ENCODE data around the gene DCTD.

Gene DCTD

GRCh38 chr4:182869697-182870096, 47.5 kb downstream of the DCTD start:
- DNase-seq (ENCODE audit: low spot score) = no peak

DNA sequence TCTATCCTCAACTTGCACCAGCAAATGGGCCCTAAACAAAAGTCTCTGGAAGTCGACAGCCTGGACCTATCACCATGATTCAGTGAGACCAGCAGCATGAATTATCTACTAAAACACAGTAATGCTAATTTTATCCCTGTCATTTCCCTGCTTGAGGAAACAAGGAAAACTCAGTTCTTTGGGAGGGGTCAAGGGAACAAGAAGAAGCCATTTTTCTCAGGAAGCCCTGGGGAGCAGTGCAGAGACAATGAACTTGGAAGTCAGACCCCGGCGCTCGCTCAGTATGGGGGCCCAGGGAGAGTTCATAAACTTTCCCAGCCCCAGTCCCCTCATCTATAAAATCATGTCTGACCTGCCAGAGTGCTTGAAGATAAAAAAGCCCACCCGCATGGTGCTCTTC, 50.4 kb downstream of the DCTD start:
- DNase-seq (ENCODE audit: low spot score) = no peak

GRCh38 chr4:182863501-182863900, 53.7 kb downstream of the DCTD start:
- no peak for DNase-seq (ENCODE audit: low spot score)

DNA sequence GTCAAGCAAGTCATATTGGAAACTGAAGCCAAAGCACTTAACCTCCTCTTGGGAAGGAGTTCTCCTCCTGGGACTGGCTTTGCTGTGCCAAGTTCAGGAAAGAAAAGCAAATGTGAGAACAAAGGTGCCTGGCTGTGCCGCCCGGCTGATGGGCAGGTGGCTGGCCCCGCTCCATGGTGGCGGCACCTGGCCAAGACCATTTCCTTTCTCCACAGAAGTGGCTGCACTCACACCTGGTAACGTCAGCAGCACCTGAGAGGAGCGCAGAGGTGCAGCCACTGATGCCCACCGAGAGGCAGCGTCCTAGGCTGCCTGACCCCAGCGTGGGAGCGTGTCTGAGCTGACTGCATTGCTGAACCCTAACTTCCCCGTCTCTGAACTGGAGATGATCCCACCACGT, 54.3 kb downstream of the DCTD start:
- no peak for DNase-seq (ENCODE audit: low spot score)

- DNase-seq (ENCODE audit: low spot score) = no peak
These were observed 54.9 kb downstream of the DCTD start for GRCh38 chr4:182862141-182862875.

DNA sequence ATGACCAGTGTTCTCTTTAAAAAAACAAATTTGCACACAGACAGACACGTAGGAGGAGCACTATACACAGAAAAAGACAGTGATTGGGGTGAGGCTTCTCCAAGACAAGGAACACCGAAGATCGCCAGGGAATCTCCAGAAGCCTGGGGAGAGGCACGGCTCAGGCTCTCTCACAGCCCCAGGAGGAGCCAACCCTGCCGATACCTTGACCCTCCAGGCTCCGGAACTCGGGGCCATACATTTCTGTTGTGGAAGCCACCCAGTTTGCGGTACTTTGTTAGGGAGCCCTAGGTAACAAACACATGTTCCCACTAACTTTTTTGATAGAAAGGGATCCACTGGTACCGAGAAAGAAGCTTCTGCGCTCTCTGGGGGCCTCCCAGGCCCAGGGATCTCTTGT, 55.8 kb downstream of the DCTD start:
- DNase-seq (ENCODE audit: low spot score) = no peak

DNA sequence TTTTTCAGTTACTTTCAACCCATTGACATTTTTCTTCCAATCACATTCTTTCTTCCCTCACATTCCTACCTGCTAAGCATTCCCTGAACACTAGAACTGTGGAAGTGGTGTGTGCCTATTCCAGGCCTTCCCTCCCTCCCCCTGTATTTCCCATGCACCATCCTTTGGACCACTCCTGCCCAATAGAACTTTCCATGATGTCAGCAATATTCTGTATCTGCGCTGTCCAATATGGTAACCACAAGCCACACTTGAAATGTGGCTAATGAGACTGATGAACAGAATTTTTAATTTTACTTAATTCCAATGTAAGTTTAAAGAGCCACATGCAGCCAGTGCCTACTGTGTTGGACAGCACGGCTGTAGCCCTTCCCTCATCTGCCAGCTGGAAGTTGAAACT, 57.5 kb downstream of the DCTD start:
- DNase-seq (ENCODE audit: low spot score) = no peak

DNA sequence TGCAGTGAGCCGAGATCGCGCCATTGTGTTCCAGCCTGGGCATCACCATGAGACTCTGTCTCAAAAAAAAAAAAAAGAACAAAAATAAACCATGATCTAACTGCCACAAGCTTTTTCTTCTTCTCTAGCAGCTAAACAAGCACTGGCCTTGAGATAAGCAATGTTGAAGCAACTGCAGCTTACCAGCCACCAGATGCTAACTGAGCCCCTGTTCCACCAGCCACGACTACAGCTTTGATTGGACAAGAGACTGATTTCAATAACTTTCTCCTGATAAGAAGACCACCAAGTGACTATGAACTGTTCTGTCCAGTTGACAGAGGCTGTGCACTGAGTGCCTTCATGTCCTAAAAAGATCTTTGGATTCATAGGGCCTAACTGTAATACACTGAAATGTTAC, 58.5 kb downstream of the DCTD start:
- DNase-seq (ENCODE audit: low spot score) = no peak

DNA sequence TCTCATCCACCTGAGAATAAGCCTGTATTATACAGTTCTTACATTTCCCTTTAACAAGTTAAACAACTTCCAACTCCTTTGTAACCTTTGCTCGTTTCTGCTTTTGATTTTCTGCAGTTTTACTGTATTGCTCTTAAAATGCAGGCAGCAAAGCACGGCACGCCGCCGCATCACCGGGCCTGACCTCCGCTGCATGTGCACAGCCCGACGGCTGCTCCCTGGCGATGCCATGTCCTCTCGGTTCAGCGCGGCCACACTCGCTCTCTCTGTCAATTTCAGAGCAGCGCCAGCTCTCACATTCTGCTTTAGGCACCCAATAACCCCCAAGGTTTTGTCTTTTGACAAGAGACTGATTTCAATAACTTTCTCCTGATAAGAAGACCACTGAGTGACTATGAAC, 60.3 kb downstream of the DCTD start:
- DNase-seq (ENCODE audit: low spot score) = no peak

DNA sequence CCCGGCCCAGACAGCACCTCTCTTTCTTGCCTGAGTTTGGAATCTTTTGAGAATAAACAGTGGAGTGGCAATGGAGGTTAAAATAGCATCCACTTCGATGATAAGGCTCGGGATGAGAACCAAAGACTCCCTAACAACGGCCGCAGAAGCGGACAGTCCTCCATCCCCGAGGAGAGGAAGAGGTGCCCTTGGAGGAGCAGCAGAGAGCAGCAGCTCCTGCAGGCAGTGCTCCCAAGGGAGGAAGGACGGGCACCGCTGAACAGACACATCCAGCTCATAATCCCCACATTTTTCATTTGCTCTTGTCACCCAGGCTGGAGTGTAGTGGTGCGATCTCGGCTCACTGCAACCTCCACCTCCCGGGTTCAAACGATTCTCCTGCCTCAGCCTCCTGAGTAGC, 61.3 kb downstream of the DCTD start:
- no peak for DNase-seq (ENCODE audit: low spot score)

- no peak for DNase-seq (ENCODE audit: low spot score)
These were observed 61.9 kb downstream of the DCTD start for GRCh38 chr4:182855312-182855711.

DNA sequence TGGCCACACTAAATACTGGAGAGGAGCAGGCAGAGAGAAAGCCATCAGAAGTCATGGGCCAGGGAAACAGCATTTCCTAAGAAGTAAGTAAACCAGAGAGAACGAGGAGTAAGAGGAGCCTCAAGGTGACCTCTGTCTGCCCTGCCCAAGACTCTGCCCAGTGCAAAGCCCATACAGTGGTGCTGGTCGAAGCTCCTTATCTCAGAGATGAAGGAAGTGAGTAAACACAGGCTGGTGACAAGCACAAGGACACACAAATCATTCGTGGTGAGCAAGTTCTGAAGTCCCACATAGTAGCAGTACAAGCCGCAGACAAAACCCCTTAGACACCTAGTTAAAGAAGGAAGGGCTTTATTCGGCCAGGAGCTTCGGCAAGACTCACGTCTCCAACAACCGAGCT, 62.7 kb downstream of the DCTD start:
- no peak for DNase-seq (ENCODE audit: low spot score)

GRCh38 chr4:182853731-182854330, 63.4 kb downstream of the DCTD start:
- DNase-seq (ENCODE audit: low spot score) = no peak

DNA sequence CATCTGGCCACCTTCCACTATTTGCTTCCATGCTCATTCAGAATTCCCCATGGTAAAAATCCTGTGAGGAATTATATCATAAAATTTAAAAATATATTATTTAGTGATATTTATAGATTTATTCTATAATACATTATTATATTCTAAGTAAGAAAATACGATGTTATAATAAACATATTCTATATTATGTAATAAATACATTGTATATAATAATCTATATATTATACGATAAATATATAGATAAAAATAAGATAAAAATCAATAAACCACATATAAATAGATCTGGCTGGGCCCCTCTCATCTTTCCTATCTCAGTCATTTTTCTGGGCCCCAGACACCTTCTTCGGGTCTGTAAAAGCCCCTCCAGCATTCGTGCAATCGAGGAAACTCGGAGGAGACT, 68.5 kb downstream of the DCTD start:
- DNase-seq (ENCODE audit: low spot score) = no peak

GRCh38 chr4:182847576-182848450, 69.4 kb downstream of the DCTD start:
- no peak for DNase-seq (ENCODE audit: low spot score)

- no peak for DNase-seq (ENCODE audit: low spot score)
These were observed 71.2 kb downstream of the DCTD start for GRCh38 chr4:182846036-182846435.

DNA sequence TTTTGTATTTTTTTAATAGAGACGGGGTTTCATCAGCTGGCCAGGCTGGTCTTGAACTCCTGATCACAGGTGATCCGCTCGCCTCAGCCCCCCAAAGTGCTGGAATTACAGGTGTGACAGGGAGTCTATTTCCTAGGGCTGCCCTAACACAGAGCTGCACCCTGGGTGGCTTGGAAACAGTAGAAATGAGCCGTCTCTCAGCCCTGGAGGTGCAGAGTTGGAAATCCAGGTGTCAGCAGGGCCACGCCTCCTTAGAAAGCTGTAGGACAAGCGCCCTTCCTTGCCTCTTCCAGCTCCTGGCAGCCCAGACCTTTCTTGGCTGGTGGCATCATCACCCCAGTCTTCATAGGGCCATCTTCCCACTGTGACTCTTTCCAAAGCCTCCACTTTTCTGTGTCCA, 71.6 kb downstream of the DCTD start:
- no peak for DNase-seq (ENCODE audit: low spot score)

GRCh38 chr4:182843808-182844325, 73.3 kb downstream of the DCTD start:
- DNase-seq (ENCODE audit: low spot score) = no peak

GRCh38 chr4:182842759-182843390, 74.3 kb downstream of the DCTD start:
- DNase-seq (ENCODE audit: low spot score) = no peak

DNA sequence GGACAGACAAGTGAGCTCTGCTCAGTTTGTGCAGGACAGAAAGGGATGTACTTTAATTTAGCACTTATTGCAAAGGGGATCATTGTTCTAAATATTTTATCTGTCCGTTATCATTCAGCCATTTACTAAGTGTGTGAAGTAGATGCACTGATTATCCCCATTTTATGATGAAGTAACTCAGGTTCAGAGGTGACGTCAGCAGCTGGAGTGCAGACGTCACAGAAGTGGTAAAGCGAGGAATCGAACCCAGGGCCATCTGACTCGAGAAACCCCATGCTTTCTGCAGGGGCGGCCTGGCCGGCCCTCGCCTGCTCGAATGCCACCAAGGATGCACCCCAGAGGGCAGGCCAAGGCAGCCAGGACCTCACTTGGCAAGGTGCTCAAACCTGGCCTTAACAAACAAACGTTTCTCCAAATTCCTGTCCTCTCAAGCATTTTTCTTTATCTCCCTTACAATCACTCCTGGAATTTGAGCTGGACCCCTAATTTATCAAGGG, 75.0 kb downstream of the DCTD start:
- no peak for DNase-seq (ENCODE audit: low spot score)

DNA sequence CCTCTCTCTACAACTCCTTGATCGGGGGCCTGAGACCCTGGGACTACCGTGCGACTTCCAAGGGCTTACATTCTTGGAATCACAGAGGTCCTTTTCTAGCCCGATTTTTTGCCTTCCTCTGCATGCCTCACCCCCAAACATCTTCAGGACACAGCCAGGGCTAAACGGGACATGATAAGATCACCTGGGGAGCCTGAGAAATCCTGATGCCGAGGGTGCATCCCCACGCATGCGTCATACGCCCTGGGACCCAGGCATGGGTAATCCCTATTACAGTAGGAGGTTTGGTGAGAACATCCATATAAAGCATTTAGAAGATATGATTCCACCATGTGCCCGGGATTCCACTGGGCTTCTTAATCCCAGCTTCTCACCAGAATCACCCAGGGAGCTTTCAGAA, 77.1 kb downstream of the DCTD start:
- no peak for DNase-seq (ENCODE audit: low spot score)

Measured in HuH-7.5 (cell line).